Loucy (cell line): Measurements from ENCODE around the gene MMP15.
"Not testable (repeated sequence)": the region's sequence is repeated elsewhere in the genome, so short reads cannot be mapped to it uniquely, and the experiment has no call there.

Experiments used
- CTCF ChIP-seq: fragments of 200-600 bp; sonication (generic); conservative IDR thresholded peaks from 2 replicates; pipeline ENCODE4 v1.5.1; 2014; ENCODE audit warnings: mild to moderate bottlenecking, antibody characterized with exemption, low read length
- EZH2phosphoT487 ChIP-seq: fragments of 200-600 bp; IDR thresholded peaks from 2 replicates; pipeline ENCODE4 v1.6.1; 2018; ENCODE audit warnings: antibody characterized with exemption, mild to moderate bottlenecking, moderate library complexity, borderline replicate concordance

GRCh38 chr16:58095575-58095960 is 70.0 kb downstream of the MMP15 start:
- TF ChIP-seq CTCF, EZH2phosphoT487: not testable (repeated sequence)
